ENCODE measurements around the gene STX8.

The STX8 gene

DNA sequence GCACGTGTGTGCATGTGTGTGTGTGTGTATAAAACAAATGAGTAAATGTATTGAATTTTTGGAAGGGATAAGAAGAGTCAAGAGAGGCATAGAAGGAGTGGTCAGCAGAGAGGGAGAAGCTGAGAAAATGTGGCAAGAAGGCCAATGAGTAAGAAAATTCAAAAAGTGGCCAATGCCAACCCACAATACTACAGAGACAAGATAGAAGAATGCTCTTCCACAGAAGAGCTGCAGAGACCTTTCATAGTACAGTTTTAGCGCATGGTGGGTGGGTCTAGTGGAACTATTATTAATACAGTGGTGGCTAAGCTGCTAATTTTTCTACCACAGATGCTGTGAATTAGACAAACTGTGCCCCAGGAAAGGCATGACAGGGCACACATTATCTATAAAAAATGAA is 320.8 kb downstream of the STX8 start:
- Histone ChIP-seq H3K36me3 (no peaks in the 10 kb centered on the region), H3K4me3 (ENCODE audit: low read depth, low read length) (no peak overlapping the region), H3K27me3 (no peaks in the 10 kb centered on the region), H3K4me1 (no peaks in the 10 kb centered on the region), H3K9me3 (no peaks in the 10 kb centered on the region)
- no peak for TF ChIP-seq CTCF (IDR thresholded peaks at IDR 0.05; ENCODE audit: low read depth, low read length)
- DNase-seq = no peak

DNA sequence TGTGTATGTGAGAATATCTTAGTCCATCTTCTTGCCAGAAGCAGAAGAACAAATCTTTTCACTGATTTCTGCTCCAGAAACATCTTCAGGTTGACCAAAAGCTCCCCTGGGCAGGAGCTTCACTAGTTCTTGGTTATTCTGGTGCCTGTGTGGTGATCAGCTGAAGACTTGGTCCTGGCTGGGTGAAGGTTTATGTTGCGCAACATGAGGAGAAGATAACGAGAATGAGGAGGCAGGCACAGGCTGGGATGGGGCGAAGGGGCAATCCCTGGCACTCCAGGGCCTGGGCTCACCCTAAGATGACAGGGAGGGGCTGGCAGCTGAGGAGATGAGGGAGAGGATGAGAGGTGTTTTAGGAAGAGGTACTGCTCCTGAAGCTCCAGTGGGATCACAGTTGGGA is 322.3 kb downstream of the STX8 start:
- H3K4me1 ChIP-seq = no peaks in the 10 kb centered on the region
- no peaks in the 10 kb centered on the region for H3K9me3 ChIP-seq
- H3K4me3 ChIP-seq (ENCODE audit: low read depth, low read length) = no peak overlapping the region
- H3K36me3 ChIP-seq = no peaks in the 10 kb centered on the region
- TF ChIP-seq CTCF (IDR thresholded peaks at IDR 0.05; ENCODE audit: low read depth, low read length) = no peak
- no peaks in the 10 kb centered on the region for H3K27me3 ChIP-seq
- DNase-seq = no peak

- Histone ChIP-seq H3K4me1 (no peaks in the 10 kb centered on the region), H3K27me3 (no peaks in the 10 kb centered on the region), H3K4me3 (ENCODE audit: low read depth, low read length) (no peak overlapping the region), H3K36me3 (no peaks in the 10 kb centered on the region), H3K9me3 (no peaks in the 10 kb centered on the region)
- DNase-seq = no peak
- TF ChIP-seq CTCF (IDR thresholded peaks at IDR 0.05; ENCODE audit: low read depth, low read length) = no peak
Observed at GRCh38 chr17:9251273-9251672, 324.3 kb downstream of the STX8 start.

DNA sequence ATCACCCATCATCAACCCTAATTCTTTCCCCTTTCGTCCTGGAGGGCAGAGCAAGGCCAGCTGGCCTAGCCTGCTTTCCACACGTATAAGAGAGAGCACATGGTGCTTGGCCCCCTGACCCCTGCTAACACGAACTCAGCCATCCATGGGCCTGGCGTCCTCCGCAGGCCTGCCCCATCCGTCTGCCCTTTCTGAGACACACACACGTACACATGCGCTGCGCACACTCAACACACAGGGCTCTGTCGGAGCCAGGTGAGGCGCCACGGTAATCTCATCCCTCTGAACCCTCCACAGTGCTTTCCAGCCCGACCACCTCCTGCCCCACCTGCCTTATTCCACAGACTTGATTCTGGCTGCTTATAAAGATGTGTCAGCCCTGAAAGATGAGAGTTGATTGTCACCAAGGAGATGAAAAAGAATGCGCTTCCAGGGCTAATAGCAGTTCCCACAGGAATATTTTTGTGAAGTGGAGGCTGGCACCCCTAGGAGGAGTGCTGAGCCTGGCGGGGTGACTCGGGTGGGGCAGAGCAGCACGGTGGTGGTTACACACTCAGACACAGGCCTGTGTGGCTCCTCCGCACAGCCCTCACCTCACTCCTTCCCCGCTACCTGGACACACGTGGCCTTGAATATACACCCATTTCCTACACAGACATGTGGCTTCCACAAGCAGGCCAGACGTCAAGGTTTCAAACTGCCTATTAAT is 326.2 kb downstream of the STX8 start:
- Histone ChIP-seq H3K9me3 (no peaks in the 10 kb centered on the region), H3K4me1 (no peaks in the 10 kb centered on the region), H3K36me3 (no peaks in the 10 kb centered on the region), H3K4me3 (ENCODE audit: low read depth, low read length) (no peak overlapping the region), H3K27me3 (no peaks in the 10 kb centered on the region)
- no peak for TF ChIP-seq CTCF (IDR thresholded peaks at IDR 0.05; ENCODE audit: low read depth, low read length)
- DNase-seq = no peak

GRCh38 chr17:9247401-9247938 is 328.1 kb downstream of the STX8 start:
- no peak for DNase-seq
- Histone ChIP-seq H3K4me1 (no peaks in the 10 kb centered on the region), H3K27me3 (no peaks in the 10 kb centered on the region), H3K9me3 (no peaks in the 10 kb centered on the region), H3K36me3 (no peaks in the 10 kb centered on the region), H3K4me3 (ENCODE audit: low read depth, low read length) (no peak overlapping the region)
- TF ChIP-seq CTCF (IDR thresholded peaks at IDR 0.05; ENCODE audit: low read depth, low read length) = no peak
